ENCODE results near the gene RBM28.
"Not testable (repeated sequence)": the region's sequence is repeated elsewhere in the genome, so short reads cannot be mapped to it uniquely, and the experiment has no call there.

The RBM28 gene

GRCh38 chr7:128349466-128349825, 5.7 kb upstream of the RBM28 start:
- no peak for DNase-seq (ENCODE audit: low read depth)

- no peak for DNase-seq (ENCODE audit: low read depth)
Observed at GRCh38 chr7:128347647-128348097, 4.0 kb upstream of the RBM28 start.

GRCh38 chr7:128344431-128344774, 695 bp upstream of the RBM28 start:
- DNase-seq (ENCODE audit: low read depth), result no peak

GRCh38 chr7:128341733-128342132, 2.0 kb downstream of the RBM28 start:
- no peak for DNase-seq (ENCODE audit: low read depth)

- no peak for DNase-seq (ENCODE audit: low read depth)
Observed at GRCh38 chr7:128335730-128336129, 8.0 kb downstream of the RBM28 start.

- DNase-seq (ENCODE audit: low read depth), result no peak
Observed at GRCh38 chr7:128324368-128324680, 19.4 kb downstream of the RBM28 start.

- no peak for DNase-seq (ENCODE audit: low read depth)
Observed at GRCh38 chr7:128323459-128324367, 20.0 kb downstream of the RBM28 start.

- DNase-seq (ENCODE audit: low read depth), result no peak
Observed at GRCh38 chr7:128323040-128323439, 20.7 kb downstream of the RBM28 start.

GRCh38 chr7:128322040-128322643, 21.6 kb downstream of the RBM28 start:
- no peak for DNase-seq (ENCODE audit: low read depth)

GRCh38 chr7:128321044-128321422, 22.7 kb downstream of the RBM28 start:
- DNase-seq (ENCODE audit: low read depth), result no peak

GRCh38 chr7:128318691-128319090, 25.0 kb downstream of the RBM28 start:
- no peak for DNase-seq (ENCODE audit: low read depth)

- no peak for DNase-seq (ENCODE audit: low read depth)
Observed at GRCh38 chr7:128311013-128311412, 32.7 kb downstream of the RBM28 start.

- no peak for DNase-seq (ENCODE audit: low read depth)
Observed at GRCh38 chr7:128310499-128310898, 33.2 kb downstream of the RBM28 start.

- DNase-seq (ENCODE audit: low read depth), result no peak
Observed at GRCh38 chr7:128309976-128310375, 33.7 kb downstream of the RBM28 start.

GRCh38 chr7:128309124-128309523, 34.6 kb downstream of the RBM28 start:
- no peak for DNase-seq (ENCODE audit: low read depth)

- DNase-seq (ENCODE audit: low read depth), result no peak
Observed at GRCh38 chr7:128307061-128307460, 36.6 kb downstream of the RBM28 start.

- DNase-seq (ENCODE audit: low read depth), result no peak
Observed at GRCh38 chr7:128304212-128304611, 39.5 kb downstream of the RBM28 start.

- DNase-seq (ENCODE audit: low read depth), result no peak
Observed at GRCh38 chr7:128303643-128304042, 40.1 kb downstream of the RBM28 start.

GRCh38 chr7:128303133-128303532, 40.6 kb downstream of the RBM28 start:
- no peak for DNase-seq (ENCODE audit: low read depth)

- no peak for DNase-seq (ENCODE audit: low read depth)
Observed at GRCh38 chr7:128302139-128302538, 41.6 kb downstream of the RBM28 start.

- DNase-seq (ENCODE audit: low read depth), result no peak
Observed at GRCh38 chr7:128299109-128299607, 44.5 kb downstream of the RBM28 start.

GRCh38 chr7:128298004-128298403, 45.7 kb downstream of the RBM28 start:
- DNase-seq (ENCODE audit: low read depth), result not testable (repeated sequence)

- DNase-seq (ENCODE audit: low read depth), result no peak
Observed at GRCh38 chr7:128287556-128287955, 56.2 kb downstream of the RBM28 start.

GRCh38 chr7:128284102-128284501, 59.6 kb downstream of the RBM28 start:
- DNase-seq (ENCODE audit: low read depth), result no peak

Data from stimulated activated CD8-positive, alpha-beta memory T cell treated with anti-CD3 and anti-CD28 coated beads, Interleukin-15, amount 100 ng/mL, for 1 hour (primary cell).